Mucosa of descending colon (tissue), 3 donors: Measurements from ENCODE around the gene MAB21L4. TPM values are rescaled to one million over a fixed set of nuclear protein-coding genes. Genes with fewer than 3 reads are reported as not detected.

Experiments
- ATAC-seq: fragments of 200-7000 bp; cut with Tn5 transposase; one replicate; pipeline ENCODE4 v1.9.1; 2020; ENCODE audit warnings: mild to moderate bottlenecking, moderate library complexity
- DNase-seq, 3 donors: peaks; one replicate each; pipeline ENCODE4 v3.0.0-alpha.2; 2020
- H3K36me3 ChIP-seq: fragments of 200-600 bp; one replicate; pipeline ENCODE4 v1.8.0; 2021; ENCODE audit warnings: low read depth, mild to moderate bottlenecking
- H3K4me1 ChIP-seq: fragments of 200-600 bp; one replicate; pipeline ENCODE4 v1.8.0; 2021; ENCODE audit warnings: low read depth, mild to moderate bottlenecking
- H3K4me3 ChIP-seq: fragments of 200-600 bp; one replicate; pipeline ENCODE4 v1.8.0; 2021; ENCODE audit warnings: mild to moderate bottlenecking
- H3K9me3 ChIP-seq: fragments of 200-600 bp; one replicate; pipeline ENCODE4 v1.8.0; 2021; ENCODE audit warnings: mild to moderate bottlenecking
- intact Hi-C, 2 donors: fragments of 100-400 bp; cut with DNase I in 1 of 2; cut with micrococcal nuclease in 1 of 2; formaldehyde crosslinking; loops; one replicate each; pipeline versions ENCODE4 v1.11.0 to v1.11.1; 2022; cut with DNase I, micrococcal nuclease
- total RNA-seq, 3 donors: library from RNA; stranded (reverse); fragmentation: NEBNext Ultra II Directional in 2 of 3; extraction: Animal tissue kit (Norgen Biotek cat#: 25700) in 2 of 3; gene quantifications; one replicate each; pipeline versions ENCODE4 v1.2.1 to v1.2.4, GENCODE V29; 2021 to 2023
- TF ChIP-seq, protein P1 (sequence below): fragments of 200-600 bp; IDR thresholded peaks from one replicate; pipeline ENCODE4 v1.8.0; 2022; ENCODE audit warnings: antibody characterized with exemption, mild to moderate bottlenecking
- donor health status: DM: no; HTN: no; CAD: no; lungs with moderate emphysema.
- donor health status: DM: no; HTN: no; CAD: no.
- donor health status: DM: no; HTN: yes; CAD: no.

Gene MAB21L4
- total RNA-seq, 3 donors from 2014 or later, result 3.3 to 13.2 (median 8.1) TPM

DNA sequence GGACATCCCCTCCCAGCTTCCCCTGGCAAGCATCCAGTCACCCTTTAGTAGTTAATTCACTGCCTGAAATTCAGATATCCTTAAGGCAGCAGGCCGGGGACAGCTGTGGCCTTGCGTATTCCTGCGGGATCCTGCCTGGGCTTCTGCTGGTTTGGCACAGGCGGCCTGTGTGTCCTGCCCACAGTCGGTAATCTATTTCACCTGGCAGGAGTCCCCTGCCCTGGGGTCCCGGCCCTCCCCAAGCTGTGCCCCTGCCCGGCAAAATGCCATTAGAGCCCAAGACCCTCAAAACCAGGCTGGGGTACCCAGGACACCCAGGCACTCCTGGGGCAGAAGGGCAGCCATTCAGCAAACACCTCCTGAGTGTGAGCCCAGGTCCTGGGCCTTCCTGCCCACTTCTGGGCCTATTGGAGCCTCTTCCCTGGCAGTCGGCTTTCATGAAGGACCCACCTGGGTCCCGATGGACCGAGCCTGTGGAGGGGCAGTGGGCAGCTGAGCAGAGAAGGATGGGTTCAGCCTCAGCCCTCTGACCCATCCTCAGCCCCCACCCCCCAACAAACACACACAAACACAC, 21.8 kb upstream of the MAB21L4 start:
- Histone ChIP-seq H3K4me1 (peaks cover 6% of the 10 kb centered on the region), H3K4me3 (no peak overlapping the region), H3K36me3 (no peaks in the 10 kb centered on the region), H3K9me3 (no peaks in the 10 kb centered on the region)
- DNase-seq (peak; percentile 10 to 41 (median 23)), ATAC-seq (no peak)
- intact Hi-C loops, result no loop called here
- TF ChIP-seq, protein P1, sequence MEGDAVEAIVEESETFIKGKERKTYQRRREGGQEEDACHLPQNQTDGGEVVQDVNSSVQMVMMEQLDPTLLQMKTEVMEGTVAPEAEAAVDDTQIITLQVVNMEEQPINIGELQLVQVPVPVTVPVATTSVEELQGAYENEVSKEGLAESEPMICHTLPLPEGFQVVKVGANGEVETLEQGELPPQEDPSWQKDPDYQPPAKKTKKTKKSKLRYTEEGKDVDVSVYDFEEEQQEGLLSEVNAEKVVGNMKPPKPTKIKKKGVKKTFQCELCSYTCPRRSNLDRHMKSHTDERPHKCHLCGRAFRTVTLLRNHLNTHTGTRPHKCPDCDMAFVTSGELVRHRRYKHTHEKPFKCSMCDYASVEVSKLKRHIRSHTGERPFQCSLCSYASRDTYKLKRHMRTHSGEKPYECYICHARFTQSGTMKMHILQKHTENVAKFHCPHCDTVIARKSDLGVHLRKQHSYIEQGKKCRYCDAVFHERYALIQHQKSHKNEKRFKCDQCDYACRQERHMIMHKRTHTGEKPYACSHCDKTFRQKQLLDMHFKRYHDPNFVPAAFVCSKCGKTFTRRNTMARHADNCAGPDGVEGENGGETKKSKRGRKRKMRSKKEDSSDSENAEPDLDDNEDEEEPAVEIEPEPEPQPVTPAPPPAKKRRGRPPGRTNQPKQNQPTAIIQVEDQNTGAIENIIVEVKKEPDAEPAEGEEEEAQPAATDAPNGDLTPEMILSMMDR, result no peak

DNA sequence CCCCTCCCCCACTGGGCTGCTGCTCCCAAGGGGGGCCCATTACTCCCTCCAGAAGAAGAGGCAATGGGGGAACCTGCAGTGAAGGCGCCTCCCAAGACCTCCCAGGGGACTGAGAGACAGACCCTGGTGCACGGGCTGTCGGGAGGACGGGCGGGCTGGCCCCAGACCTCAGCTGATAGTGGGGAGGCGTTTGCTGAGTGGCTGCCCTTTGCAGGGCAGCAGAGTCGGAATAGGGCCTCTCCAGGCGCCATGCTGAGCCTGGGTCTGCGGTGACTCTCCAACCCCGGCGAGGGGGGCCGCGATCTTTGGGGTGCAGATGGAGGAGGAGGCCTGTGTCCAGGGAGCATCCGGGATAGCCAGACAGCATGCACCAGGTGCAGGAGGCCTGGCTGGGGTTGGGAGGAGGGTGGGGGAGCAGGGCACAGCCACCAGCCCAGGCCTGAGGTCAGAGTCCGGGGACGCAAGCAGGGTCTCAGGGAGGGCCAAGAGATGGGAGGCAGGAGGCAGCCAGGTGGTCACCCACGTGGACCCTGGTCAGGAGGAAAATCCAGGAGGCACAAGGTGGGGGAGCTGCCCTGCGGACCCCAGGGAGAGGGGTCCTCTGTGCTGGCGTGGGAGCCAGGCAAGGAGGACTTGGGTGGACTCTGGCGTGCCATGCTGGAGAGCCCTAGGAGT, 21.2 kb upstream of the MAB21L4 start:
- DNase-seq (peak; percentile 2 to 47 (median 27)), ATAC-seq (no peak)
- Histone ChIP-seq H3K4me1 (peaks cover 6% of the 10 kb centered on the region), H3K4me3 (no peak overlapping the region), H3K36me3 (no peaks in the 10 kb centered on the region), H3K9me3 (no peaks in the 10 kb centered on the region)
- TF ChIP-seq, protein P1, result no peak
- intact Hi-C loops, result no loop called here

DNA sequence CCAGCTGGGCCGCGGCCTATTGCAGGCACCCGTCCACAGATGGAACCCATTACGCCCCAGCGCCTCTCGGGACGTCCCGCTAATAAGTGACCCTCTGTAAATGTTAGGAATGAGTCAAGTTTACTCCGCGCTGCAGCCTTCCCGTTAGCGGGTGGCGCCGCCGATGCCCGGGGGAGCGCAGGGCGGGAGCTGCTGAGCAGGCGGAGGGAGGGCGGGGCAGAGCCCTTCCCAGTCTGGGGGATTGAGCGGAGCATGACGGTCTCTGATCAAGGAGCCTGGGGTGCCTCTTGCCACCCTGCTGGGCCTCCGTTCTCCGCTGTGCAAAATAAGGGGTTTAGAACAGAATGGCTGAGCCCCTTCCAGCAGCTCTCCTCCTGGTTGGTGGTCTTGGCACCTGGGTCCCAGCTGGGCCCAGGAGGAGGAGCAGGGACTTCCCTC, 20.6 kb upstream of the MAB21L4 start:
- peaks cover 6% of the 10 kb centered on the region for H3K4me1 ChIP-seq

GRCh38 chr2:240915526-240916341, 19.8 kb upstream of the MAB21L4 start:
- no peaks in the 10 kb centered on the region for H3K36me3 ChIP-seq
- ATAC-seq, result no peak
- peak; percentile 2 to 42 (median 35) for DNase-seq
- intact Hi-C loops, result no loop called here
- no peak overlapping the region for H3K4me3 ChIP-seq
- TF ChIP-seq, protein P1, result no peak
- peaks cover 6% of the 10 kb centered on the region for H3K4me1 ChIP-seq
- H3K9me3 ChIP-seq, result no peaks in the 10 kb centered on the region

More for the DNA sequence above, 20.6 kb upstream of the MAB21L4 start:
- H3K36me3 ChIP-seq, result no peaks in the 10 kb centered on the region
- DNase-seq (peak; percentile 38 to 77 (median 56)), ATAC-seq (peak; percentile 50)
- intact Hi-C loops, result no loop called here
- no peak overlapping the region for H3K4me3 ChIP-seq
- H3K9me3 ChIP-seq, result no peaks in the 10 kb centered on the region
- TF ChIP-seq, protein P1, result no peak

- H3K4me3 ChIP-seq, result no peak overlapping the region
- TF ChIP-seq, protein P1, result no peak
- no peaks in the 10 kb centered on the region for H3K9me3 ChIP-seq
- H3K36me3 ChIP-seq, result no peaks in the 10 kb centered on the region
- peaks cover 6% of the 10 kb centered on the region for H3K4me1 ChIP-seq
- intact Hi-C loops, result no loop called here
- no peak for ATAC-seq
- peak in 2 of 3 donors; percentile 31 to 51 for DNase-seq
Observed at GRCh38 chr2:240914645-240915525, 18.9 kb upstream of the MAB21L4 start.
